Measurements from ENCODE around the gene DBNDD1.
"Not testable (repeated sequence)": the region's sequence is repeated elsewhere in the genome, so short reads cannot be mapped to it uniquely, and the experiment has no call there.

The DBNDD1 gene

DNA sequence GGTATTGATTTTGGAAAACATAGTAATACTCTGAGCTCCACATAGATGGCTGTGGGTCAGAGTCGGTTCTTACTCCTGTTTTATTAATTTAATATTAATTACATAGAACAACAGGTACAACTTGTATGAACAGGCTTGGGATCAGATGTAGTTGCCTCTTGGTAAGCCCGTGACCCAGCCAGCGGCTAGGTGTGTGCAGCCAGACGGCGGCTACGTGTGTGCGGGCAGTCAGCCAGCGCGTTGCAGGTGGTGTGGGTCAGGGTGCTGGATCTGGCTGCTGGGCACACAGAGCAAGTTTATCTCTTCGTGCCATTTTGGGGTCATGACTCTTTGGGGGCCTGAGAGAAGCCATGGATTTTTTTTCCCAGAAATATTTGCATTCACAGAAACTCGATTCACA is 30.3 kb downstream of the DBNDD1 start:
- DNase-seq (ENCODE audit: low read depth) = no peak

GRCh38 chr16:89987169-89987568 is 32.1 kb downstream of the DBNDD1 start:
- no peak for DNase-seq (ENCODE audit: low read depth)

DNA sequence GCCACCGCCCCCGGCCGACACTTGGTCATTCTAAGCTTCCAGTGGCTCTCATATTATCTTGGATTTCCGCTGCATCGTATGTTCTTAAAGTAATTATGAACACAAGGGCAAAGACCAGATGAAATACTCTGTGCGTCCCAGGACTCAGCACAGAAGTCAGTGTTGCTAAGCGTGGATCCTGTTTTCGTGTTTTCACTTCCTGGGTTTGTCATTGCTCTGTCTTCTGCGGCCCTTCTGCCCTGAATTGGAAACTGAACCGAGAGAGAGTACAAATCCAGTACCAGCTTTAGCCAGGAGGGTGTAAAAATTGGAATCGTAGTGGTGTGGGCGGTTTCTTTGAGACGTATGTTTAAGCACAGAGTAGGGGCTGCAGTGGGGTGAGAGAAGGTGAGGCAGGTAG is 32.7 kb downstream of the DBNDD1 start:
- DNase-seq (ENCODE audit: low read depth) = no peak

DNA sequence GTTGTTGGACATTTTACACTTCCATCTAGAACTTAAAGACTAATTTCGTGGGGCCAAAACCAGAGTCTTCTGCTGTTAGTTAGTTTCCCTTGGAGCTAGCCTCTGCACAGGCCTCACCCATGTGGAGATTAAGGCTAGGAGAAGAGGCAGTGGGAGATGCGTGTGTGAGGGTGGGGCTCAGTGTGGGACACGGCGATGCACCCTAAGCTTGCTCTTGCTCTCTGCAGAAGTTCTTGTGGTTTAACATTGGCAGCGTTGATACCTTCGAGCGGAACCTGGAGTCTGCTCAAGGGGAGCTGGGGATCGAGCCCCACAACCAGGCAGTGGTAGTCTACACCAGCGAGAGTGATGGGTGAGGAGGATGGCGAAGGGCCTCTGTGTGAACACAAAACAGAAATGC is 34.0 kb downstream of the DBNDD1 start:
- no peak for DNase-seq (ENCODE audit: low read depth)

DNA sequence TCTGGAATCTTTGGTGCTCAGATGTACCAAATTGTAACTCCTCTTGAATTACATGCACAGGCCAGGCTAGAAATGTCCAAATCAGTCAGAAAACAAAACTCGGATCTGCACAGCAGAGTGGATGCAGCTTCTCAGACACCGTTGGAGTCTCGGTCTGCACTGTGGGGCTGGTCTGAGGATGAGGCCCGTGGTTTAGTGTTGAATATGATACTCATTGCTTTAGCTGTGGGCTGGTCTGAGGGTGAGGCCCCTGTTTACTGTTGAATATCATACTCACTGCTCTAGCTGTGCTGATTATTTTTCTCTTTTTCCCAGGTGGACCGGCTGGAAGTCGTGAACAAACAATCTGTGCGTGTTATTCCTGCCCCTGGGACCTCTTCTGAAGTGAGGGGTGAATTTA is 35.0 kb downstream of the DBNDD1 start:
- no peak for DNase-seq (ENCODE audit: low read depth)

- no peak for DNase-seq (ENCODE audit: low read depth)
These were observed 35.7 kb downstream of the DBNDD1 start for GRCh38 chr16:89983536-89983935.

DNA sequence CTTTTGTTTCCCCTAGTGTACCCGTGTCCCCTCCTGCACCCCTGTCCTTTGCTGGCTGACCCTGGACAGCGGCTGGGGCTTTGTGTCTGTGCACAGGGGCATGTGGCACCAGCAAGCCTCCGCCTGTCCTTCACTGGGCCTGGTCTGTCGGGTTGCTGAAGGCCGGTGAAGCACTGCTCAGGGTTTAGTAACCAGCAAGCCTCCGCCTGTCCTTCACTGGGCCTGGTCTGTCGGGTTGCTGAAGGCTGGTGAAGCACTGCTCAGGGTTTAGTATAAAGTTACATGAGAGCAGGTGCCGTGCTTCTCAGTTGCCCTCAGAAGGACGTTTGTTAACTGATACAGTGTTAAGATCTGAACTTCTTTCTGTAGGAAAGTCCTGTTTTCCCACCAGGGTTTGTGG is 36.9 kb downstream of the DBNDD1 start:
- DNase-seq (ENCODE audit: low read depth) = no peak

DNA sequence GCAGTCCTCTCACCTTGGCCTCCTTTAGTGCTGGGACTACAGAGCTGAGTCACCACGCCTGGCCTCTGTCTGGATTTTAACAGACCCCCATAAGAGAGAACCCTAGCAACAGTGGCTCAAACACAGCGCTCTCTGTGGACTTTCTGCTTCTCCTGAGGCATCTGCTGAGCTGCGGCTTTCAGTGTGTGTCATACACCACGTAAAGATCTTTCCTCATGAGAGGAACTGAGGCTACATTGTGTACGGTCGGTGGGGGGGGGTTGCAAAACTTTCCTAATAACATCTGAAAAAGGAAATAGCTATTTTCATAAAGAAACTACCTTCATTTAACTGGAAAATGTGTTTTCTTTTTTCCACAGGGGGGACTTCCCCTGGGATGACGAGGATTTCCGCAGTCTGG is 37.8 kb downstream of the DBNDD1 start:
- no peak for DNase-seq (ENCODE audit: low read depth)

DNA sequence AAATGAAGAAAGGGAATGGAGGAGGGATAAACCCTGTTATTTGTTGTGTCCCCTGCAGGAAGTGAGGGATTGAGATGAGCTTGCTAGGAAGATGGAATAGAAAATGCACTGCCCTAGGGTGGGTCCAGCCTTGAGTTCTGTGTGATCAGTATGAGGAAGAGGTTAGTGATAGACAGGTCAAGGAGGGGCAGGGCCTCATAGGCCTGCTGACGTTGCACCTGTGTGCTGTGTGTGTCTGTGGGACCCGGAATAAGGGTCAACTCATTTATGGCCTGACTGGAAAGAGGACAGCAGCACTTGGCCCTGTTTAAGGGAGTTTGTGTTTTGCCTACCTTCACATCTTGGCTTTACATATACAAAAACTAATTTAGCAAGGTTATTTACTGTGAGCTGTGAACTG is 44.4 kb downstream of the DBNDD1 start:
- no peak for DNase-seq (ENCODE audit: low read depth)

DNA sequence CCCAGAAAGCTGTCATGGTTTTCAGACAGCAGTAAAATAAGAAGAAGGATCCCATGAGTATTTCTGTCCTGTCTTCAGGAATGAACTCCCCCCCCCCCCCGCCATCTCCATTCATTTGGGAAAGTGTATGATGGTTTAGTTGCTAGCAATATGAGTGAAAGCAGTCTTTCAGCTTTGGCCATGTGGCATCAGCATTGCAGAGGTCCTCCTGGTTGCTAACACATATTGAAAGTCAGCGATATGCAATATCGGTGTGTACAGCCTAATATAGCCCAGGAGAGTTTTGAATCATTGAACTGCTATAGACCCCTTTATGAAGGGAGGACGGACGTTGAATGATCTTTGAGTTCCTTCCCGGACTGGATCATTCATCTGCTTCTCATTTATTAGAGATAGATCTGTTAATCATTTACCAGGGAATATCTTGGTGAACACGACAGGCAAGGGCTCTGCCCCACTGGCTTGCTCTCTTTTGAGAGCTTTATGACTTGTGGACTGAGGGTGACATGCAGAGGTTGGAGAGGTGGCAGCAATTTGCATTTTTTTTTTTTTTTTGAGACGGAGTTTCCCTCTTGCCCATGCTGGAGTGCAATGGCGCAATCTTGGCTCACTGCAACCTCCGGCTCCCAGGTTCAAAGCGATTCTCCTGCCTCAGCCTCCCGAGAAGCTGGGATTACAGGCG is 45.5 kb downstream of the DBNDD1 start:
- DNase-seq (ENCODE audit: low read depth) = no peak

DNA sequence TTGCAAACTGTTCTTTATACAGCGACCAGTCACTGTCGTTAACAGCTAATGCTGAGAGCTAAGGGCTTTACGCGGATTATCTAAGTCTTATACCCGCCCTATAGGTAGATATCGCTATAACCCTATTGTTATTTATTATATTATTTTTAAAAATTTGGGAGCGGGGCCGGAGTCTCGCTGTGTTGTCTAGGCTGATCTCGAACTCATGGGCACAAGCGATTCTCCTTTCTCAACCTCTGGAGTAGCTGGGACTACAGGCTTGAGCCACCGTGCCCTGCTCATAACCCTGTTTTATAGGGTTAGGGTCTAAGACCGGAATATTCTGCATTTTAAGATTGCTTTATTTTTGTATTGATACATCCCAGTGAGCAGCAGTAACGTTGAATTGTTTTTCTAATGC is 46.0 kb downstream of the DBNDD1 start:
- DNase-seq (ENCODE audit: low read depth) = no peak

- DNase-seq (ENCODE audit: low read depth) = peak; percentile 85
These were observed 46.7 kb downstream of the DBNDD1 start for GRCh38 chr16:89972244-89973234.

DNA sequence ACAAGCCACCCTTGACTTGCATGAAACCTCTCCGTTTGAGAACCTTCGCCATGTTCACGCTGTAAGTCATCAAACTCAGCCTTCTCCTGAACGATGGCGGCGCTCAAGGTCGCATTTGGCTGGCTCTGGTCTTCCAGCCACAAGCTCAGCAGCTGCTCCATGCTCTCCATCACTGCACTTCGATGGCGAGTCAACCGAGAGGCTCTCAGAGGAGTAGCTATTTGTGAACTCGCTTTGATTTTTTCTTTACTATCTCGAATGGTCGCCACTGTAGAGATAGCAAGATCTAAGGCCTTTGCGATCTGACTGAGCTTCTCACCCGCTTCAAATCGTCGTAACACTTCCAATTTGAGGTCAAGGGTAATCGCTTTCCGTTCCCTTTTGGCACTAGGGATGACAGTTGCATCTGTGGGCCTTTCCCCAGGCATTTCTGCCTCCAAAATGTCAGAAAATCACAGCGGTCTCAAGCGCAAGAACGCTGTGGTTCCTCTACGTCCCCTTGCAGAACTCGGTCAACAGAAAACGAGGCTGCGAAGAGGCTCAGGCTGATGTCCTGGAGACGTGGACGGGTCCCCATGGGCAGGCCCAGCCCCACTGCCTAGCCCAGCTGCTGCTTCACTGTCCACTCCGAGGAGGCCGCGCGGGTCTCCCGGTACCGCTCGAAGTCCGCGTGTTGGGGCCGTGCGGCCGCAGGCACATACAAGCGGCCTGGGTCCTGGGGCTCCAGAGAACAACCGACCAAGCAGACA is 47.6 kb downstream of the DBNDD1 start:
- DNase-seq (ENCODE audit: low read depth) = no peak

- DNase-seq (ENCODE audit: low read depth) = no peak
These were observed 49.4 kb downstream of the DBNDD1 start for GRCh38 chr16:89969741-89970410.

DNA sequence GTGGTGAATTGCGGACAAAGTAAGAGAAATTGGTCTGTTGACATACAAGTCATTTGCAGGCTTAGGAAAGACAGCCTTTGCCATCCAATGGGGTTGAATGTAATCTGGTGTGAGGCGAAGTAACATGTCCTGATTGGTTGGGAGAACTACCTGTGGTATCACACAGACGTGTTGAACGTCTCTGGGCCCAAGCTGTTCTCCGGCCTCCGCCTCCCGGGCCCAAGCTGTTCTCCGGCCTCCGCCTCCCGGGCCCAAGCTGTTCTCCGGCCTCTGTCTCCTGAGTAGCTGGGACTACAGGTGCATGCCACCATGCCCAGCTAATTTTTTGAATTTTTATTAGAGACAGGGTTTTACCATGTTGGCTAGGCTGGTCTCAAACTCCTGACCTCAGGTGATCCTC is 51.2 kb downstream of the DBNDD1 start:
- DNase-seq (ENCODE audit: low read depth) = not testable (repeated sequence)

GRCh38 chr16:89967436-89967835 is 51.8 kb downstream of the DBNDD1 start:
- DNase-seq (ENCODE audit: low read depth) = not testable (repeated sequence)

DNA sequence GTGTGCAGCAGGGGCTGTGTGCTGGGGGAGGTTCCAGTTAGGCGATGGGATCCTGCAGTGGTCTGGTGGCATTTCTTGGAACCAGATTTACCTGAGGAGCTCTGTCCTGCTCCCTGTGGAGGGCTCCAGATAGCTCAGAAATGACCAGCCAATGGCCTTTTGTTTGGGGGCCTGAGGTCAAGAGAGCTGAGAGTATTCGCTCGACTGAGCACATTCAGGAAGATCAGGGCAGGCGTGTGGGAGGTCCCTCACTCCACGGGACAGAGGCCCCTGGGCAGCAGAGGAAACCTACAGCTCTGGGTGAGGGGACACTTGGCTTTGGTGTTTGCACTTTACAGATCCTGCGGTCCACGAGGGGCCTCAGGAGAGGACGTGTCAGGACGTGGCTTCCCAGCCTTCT is 52.5 kb downstream of the DBNDD1 start:
- no peak for DNase-seq (ENCODE audit: low read depth)

GRCh38 chr16:89965447-89966225 is 53.6 kb downstream of the DBNDD1 start:
- DNase-seq (ENCODE audit: low read depth) = no peak

GRCh38 chr16:89964201-89964600 is 55.1 kb downstream of the DBNDD1 start:
- no peak for DNase-seq (ENCODE audit: low read depth)

- no peak for DNase-seq (ENCODE audit: low read depth)
These were observed 56.3 kb downstream of the DBNDD1 start for GRCh38 chr16:89962754-89963498.

DNA sequence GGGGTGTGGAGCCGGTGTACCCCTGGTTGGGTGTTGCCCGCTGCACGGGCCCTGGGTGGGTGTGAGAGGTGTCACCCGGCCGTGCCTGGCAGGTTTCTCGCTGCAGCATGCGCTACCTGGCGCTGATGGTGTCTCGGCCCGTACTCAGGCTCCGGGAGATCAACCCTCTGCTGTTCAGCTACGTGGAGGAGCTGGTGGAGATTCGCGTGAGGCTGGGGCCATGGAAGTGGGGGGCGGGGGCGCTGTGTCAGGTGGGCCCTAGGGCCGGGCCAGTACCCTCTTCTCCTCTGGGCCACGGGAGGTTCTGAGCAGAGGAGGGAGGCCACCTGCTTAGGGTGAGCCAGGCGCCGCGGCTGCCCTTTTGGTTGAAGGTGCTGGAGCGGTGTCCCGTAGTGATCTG is 57.3 kb downstream of the DBNDD1 start:
- DNase-seq (ENCODE audit: low read depth) = no peak

All from fibroblast of the conjunctiva (primary cell).